Smooth muscle cell (in vitro differentiated cells): ENCODE measurements around the gene NKX3-2. TPM values are rescaled to one million over a fixed set of nuclear protein-coding genes. Genes with fewer than 3 reads are reported as not detected.

Experiments
- DNase-seq: peaks from one replicate; lab custom pipeline; 2025; ENCODE audit not compliant: unreplicated experiment; lab: John Stamatoyannopoulos, UW
- H2AFZ ChIP-seq: fragments of 200-600 bp; sonication (generic); 2 replicates; pipeline ENCODE4 v1.6.0; 2016; ENCODE audit warnings: antibody characterized with exemption, low read depth, mild to moderate bottlenecking
- H3F3A ChIP-seq: fragments of 200-600 bp; sonication (generic); 2 replicates; pipeline ENCODE4 v1.6.0; 2017; ENCODE audit warnings: antibody characterized with exemption, low read depth
- H3K27ac ChIP-seq: fragments of 200-600 bp; sonication (generic); 2 replicates; pipeline ENCODE4 v1.5.1; 2016; ENCODE audit warnings: low read depth, mild to moderate bottlenecking
- H3K27me3 ChIP-seq: fragments of 200-600 bp; sonication (generic); 2 replicates; pipeline ENCODE4 v1.6.1; 2016; ENCODE audit warnings: low read depth, mild to moderate bottlenecking
- H3K36me3 ChIP-seq: fragments of 200-600 bp; sonication (generic); 2 replicates; pipeline ENCODE4 v1.5.1; 2016; ENCODE audit warnings: low read depth
- H3K4me1 ChIP-seq: fragments of 200-600 bp; sonication (generic); 2 replicates; pipeline ENCODE4 v1.5.1; 2016; ENCODE audit warnings: low read depth
- H3K4me2 ChIP-seq: fragments of 200-600 bp; sonication (generic); 2 replicates; pipeline ENCODE4 v1.6.0; 2016; ENCODE audit warnings: mild to moderate bottlenecking
- H3K4me3 ChIP-seq: fragments of 200-600 bp; sonication (generic); 2 replicates; pipeline ENCODE4 v1.5.1; 2016; ENCODE audit warnings: mild to moderate bottlenecking
- H3K79me2 ChIP-seq: fragments of 200-600 bp; sonication (generic); 2 replicates; pipeline ENCODE4 v1.6.0; 2016; ENCODE audit warnings: low read depth, mild to moderate bottlenecking
- H3K9ac ChIP-seq: fragments of 200-600 bp; sonication (generic); 2 replicates; pipeline ENCODE4 v1.6.0; 2016; ENCODE audit warnings: low read depth
- H3K9me3 ChIP-seq: fragments of 200-600 bp; sonication (generic); replicated peaks from 2 replicates; pipeline ENCODE4 v1.5.1; 2016; ENCODE audit warnings: low read depth
- H4K20me1 ChIP-seq: fragments of 200-600 bp; sonication (generic); 2 replicates; pipeline ENCODE4 v1.6.0; 2016; ENCODE audit warnings: low read depth
- CTCF ChIP-seq: fragments of 200-600 bp; sonication (generic); IDR thresholded peaks from 2 replicates; pipeline ENCODE4 v1.5.1; 2017; ENCODE audit warnings: borderline replicate concordance, mild to moderate bottlenecking, antibody characterized with exemption; ENCODE audit not compliant: insufficient read depth, poor library complexity, severe bottlenecking
- WGBS: methylation state at CpG from one replicate; pipeline ENCODE4 v1.1.7; 2016; ENCODE audit warnings: low lambda C conversion rate; 5-methylcytosine and 5-hydroxymethylcytosine counted together
- polyA plus RNA-seq: library from polyadenylated mRNA; unstranded; fragments of >200 nt; fragmentation: Nextera tagmentation; extraction: Ambion mirVana; gene quantifications from 2 replicates; pipeline ENCODE4 v1.2.1, GENCODE V29; 2016
- total RNA-seq: library from RNA; depleted of rRNA; stranded (reverse); fragments of >200 nt; gene quantifications from 2 replicates; pipeline ENCODE4 v1.2.3, GENCODE V29; 2014

NKX3-2 gene
- total and polyA plus RNA-seq, 2 experiments from 2014 or later = 3.6 to 6.7 TPM

- Histone ChIP-seq H3K36me3 (no peaks in the 10 kb centered on the region), H4K20me1 (peaks cover 13% of the 10 kb centered on the region), H3K4me1 (peaks cover 16% of the 10 kb centered on the region), H3K4me3 (peak overlapping the region; percentile 78), H3K4me2 (peak overlapping the region; percentile 96), H3K27ac (peak overlapping the region; percentile 37), H3F3A (peaks cover 9% of the 10 kb centered on the region), H2AFZ (peak overlapping the region; percentile 63), H3K27me3 (peaks cover 79% of the 10 kb centered on the region), H3K9ac (peak overlapping the region; percentile 27), H3K79me2 (no peaks in the 10 kb centered on the region), H3K9me3 (no peaks in the 10 kb centered on the region)
- 1% methylated on average over 41 of the region's 54 CpGs for WGBS
- TF ChIP-seq CTCF = no peak
- peak; percentile 47 for DNase-seq
Measured at GRCh38 chr4:13544606-13545393, 492 bp upstream of the NKX3-2 start.

GRCh38 chr4:13543032-13543838 lies 1.1 kb downstream of the NKX3-2 start:
- no peak for DNase-seq
- no peaks in the 10 kb centered on the region for H3K9me3 ChIP-seq
- H3K4me2 ChIP-seq = peak overlapping the region; percentile 96
- peak overlapping the region; percentile 78 for H3K4me3 ChIP-seq
- H3K9ac ChIP-seq = no peak overlapping the region
- peaks cover 90% of the 10 kb centered on the region for H3K27me3 ChIP-seq
- peaks cover 26% of the 10 kb centered on the region for H3K4me1 ChIP-seq
- no peaks in the 10 kb centered on the region for H3K79me2 ChIP-seq
- peak overlapping the region; percentile 63 for H2AFZ ChIP-seq
- TF ChIP-seq CTCF = no peak
- 22% methylated on average over 30 of the region's 30 CpGs for WGBS
- H3K27ac ChIP-seq = no peak overlapping the region
- no peaks in the 10 kb centered on the region for H3K36me3 ChIP-seq
- peaks cover 5% of the 10 kb centered on the region for H3F3A ChIP-seq
- peaks cover 13% of the 10 kb centered on the region for H4K20me1 ChIP-seq

- H4K20me1 ChIP-seq = peaks cover 13% of the 10 kb centered on the region
- no peak overlapping the region for H2AFZ ChIP-seq
- peak overlapping the region; percentile 78 for H3K4me3 ChIP-seq
- H3K27ac ChIP-seq = no peak overlapping the region
- H3K9me3 ChIP-seq = no peaks in the 10 kb centered on the region
- H3K4me1 ChIP-seq = peaks cover 26% of the 10 kb centered on the region
- no peaks in the 10 kb centered on the region for H3K79me2 ChIP-seq
- peak overlapping the region; percentile 96 for H3K4me2 ChIP-seq
- peaks cover 90% of the 10 kb centered on the region for H3K27me3 ChIP-seq
- no peak for DNase-seq
- H3F3A ChIP-seq = peaks cover 3% of the 10 kb centered on the region
- TF ChIP-seq CTCF = no peak
- 28% methylated on average over 26 of the region's 27 CpGs for WGBS
- no peak overlapping the region for H3K9ac ChIP-seq
- H3K36me3 ChIP-seq = no peaks in the 10 kb centered on the region
Measured at GRCh38 chr4:13542577-13543031, 1.7 kb downstream of the NKX3-2 start.
